GM21825 (cell line): Measurements from ENCODE around the gene CAP1.
A peak's percentile ranks its signal among the peaks of the same experiment; 100 is the strongest.
"Not testable (repeated sequence)": the region's sequence is repeated elsewhere in the genome, so short reads cannot be mapped to it uniquely, and the experiment has no call there.

ENCODE experiments used
- ATAC-seq: cut with Tn5 transposase; IDR thresholded peaks from one replicate; pipeline ENCODE4 v1.9.1; 2021; ENCODE audit warnings: mild to moderate bottlenecking, moderate library complexity; ENCODE audit not compliant: unreplicated experiment

Gene CAP1

DNA sequence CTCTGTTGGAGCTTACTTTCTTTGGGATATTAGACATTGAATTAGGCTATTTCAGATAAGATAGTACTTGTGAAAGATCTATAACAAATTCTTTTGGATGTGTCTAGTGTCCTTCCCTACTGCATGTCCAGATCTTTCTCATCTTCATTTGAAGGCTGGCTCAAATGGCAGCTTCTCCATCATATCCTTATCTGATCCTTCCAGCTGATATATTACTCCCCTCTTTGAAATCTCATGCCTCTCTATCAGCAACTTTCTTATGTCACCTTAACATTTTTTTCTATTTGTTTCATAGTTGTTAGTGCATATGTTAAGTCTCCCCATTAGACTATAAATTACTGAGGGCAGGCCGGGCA lies 17.5 kb downstream of the CAP1 start:
- no peak for ATAC-seq

DNA sequence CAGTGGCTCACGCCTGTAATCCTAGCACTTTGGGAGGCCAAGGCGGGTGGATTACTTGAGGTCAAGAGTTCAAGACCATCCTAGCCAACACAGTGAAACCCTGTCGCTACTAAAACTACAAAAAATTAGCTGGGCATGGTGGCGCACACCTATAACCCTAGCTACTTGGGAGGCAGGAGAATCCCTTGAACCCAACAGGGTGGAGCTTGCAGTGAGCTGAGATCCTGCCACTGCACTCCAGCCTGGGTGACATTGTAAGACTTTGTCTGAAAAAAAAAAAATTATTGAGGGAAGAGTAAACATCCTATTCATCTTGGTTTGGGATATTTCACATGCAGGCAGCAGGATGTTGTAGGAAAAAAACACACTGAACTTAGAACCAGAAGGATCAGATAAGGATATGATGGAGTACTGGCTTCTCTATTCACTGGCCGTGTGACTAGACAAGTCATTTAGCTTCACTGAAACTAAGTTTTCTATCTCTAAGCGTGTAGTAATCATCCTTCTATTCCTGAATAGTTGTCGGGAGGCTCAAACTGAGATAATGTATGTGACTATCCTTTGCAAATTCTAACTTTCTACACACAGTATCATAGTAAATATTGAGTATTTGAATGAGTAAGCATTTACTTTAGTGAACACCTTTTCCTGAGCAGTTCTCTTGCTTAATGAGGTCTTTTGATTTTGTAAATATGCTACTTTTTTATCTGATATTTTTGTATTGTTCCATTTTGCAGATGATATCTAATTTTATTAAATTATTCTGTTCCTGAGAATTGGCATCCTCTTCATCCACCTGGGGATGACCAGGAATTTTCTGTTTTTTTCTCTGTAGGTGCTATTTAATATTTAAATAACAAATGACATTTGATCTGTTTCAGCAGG lies 18.2 kb downstream of the CAP1 start:
- no peak for ATAC-seq

- no peak for ATAC-seq
These were observed 18.9 kb downstream of the CAP1 start for GRCh38 chr1:40059338-40059959.

GRCh38 chr1:40059960-40060750 lies 19.6 kb downstream of the CAP1 start:
- ATAC-seq: no peak

- peak; percentile 69 for ATAC-seq
These were observed 24.4 kb downstream of the CAP1 start for GRCh38 chr1:40064797-40065499.

GRCh38 chr1:40067023-40067422 lies 26.5 kb downstream of the CAP1 start:
- ATAC-seq: no peak

DNA sequence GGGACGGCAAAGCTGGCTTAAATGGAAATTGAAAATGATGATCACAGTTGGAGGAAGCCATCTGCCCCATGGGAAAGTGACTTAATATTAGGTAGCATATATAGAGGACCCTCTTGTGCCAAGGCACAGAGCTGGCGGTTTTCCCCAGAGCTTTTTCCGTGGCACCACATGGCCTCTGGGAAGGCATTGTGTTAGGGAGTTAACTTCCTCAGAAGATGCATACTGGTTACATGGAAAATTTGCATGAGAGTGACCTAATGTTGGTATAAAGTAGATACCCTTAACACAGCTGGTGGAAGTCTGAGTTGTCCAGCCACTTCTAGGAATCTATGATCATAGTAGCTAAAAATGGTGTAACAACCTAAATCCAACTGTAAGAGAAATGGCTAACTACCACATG lies 27.3 kb downstream of the CAP1 start:
- no peak for ATAC-seq

DNA sequence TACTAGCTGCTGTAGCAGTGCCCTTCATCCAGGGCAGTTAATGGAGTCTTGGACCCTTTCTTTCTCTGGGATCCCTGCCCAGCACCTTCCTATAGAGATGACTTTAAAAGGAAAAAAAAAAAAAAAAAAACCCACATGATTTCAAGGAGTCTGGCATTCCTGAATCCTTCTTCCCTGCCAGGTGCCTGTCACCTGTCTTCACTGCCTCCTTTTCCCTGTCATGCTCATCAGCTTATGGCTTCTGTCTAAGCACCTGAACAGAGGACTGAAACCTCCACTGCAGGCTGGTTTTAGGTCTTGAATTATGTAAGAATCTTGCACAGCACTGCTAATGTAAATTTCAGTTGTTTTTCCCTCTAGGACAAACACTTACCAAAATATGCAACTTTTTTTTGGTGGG lies 31.6 kb downstream of the CAP1 start:
- ATAC-seq: no peak

GRCh38 chr1:40073062-40073461 lies 32.5 kb downstream of the CAP1 start:
- no peak for ATAC-seq

DNA sequence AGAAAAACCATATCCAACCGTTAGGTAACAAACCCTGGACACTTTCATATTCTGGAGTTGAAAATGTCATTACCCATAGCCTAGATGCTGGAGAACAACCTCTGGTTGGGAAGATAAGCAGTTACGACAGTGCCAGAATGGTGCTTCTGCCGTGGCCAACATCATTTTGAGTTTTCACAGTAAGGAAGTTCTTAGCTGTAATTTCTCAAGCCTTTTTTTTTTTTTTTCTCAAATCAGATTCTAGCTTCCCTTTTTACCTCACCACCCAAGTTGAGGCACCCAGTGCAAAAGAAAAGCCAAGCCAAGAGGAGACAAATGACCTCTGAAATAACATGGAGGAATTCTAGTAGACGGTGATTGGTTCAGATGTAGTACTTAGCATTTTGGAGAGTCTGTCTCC lies 34.7 kb downstream of the CAP1 start:
- ATAC-seq: no peak

- ATAC-seq: no peak
These were observed 36.4 kb downstream of the CAP1 start for GRCh38 chr1:40076895-40077312.

DNA sequence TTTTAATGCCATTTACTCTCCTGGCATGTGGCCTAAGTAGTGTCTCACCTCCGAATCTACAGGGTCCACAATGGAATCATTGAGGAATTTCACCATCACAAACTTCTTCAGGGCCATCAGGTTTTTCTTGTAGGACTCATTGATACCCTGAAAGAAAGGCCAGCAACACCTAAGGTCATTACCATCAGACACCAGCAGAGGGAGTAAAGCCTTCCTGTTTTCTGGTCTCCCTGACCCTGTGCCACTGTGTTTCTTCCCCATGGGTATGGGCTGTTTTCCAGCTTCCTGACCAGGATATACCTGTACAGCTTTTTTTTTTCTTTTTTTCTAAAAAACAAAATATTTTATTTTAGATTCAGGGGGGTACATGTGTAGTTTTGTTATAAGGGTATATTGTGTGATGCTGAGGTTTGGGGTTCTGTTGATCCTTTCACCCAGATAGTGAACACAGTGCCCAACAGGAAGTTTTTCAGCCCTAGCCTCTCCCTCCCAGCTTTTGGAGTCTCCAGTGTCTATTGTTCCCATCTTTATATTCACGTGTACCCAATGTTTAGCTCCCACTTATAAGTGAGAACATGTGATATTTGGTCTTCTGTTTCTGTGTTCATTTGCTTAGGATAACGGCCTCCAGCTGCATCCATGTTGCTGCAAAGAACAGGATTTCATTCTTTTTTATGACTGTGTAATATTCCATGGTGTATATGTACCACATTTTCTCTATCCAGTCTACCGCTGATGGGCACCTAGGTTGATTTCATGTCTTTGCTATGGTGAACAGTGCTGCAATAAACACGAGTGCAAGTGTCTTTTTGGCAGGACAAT lies 38.2 kb downstream of the CAP1 start:
- ATAC-seq: no peak

- ATAC-seq: no peak
These were observed 39.4 kb downstream of the CAP1 start for GRCh38 chr1:40079774-40080400.

GRCh38 chr1:40081871-40082270 lies 41.3 kb downstream of the CAP1 start:
- ATAC-seq: no peak

GRCh38 chr1:40084750-40085149 lies 44.2 kb downstream of the CAP1 start:
- not testable (repeated sequence) for ATAC-seq

DNA sequence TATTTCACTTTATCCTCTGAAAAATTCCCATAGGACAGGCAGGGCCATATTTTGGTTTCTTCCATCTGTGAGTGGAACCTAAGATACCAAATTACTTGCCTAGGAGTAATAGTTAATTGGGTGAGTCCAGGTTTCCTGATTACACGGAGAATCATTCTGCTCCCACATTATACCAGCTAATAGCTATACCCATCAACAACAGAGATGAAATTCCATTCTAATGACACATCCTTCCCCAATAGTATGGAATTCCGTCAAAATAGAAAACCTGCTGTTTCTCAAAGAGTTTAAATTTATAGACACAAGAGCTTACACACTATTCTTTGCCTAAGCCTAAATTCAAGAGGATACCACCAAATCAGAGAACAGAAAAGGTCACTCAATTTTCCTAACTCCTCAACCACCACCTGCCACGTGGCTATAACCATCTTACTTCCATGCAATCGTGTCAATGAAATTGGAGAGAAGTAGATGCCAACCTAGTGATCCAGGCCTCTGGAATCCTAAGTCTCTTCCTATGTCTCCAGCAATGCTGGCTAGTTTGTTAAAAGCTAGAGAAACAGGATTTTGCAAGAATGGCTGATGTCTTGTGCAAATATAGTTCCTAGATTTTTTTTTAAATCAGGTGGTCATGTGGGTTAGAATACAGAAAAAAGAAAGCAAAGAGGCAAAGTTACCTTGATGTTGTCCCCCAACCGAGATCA lies 50.3 kb downstream of the CAP1 start:
- no peak for ATAC-seq

- ATAC-seq: no peak
These were observed 51.7 kb downstream of the CAP1 start for GRCh38 chr1:40092241-40092640.

- ATAC-seq: no peak
These were observed 52.4 kb downstream of the CAP1 start for GRCh38 chr1:40092706-40093639.
